Keratinocyte (primary cell): ENCODE results near the gene SIX6. TPM values are rescaled to one million over a fixed set of nuclear protein-coding genes. Genes with fewer than 3 reads are reported as not detected.

Experiments used
- DNase-seq: peaks from one replicate; pipeline ENCODE4 v3.0.0-alpha.2; 2011; ENCODE audit warnings: low read depth, missing footprints, low spot score
- FAIRE-seq: peaks from 2 replicates; lab custom pipeline; 2011; peaks lifted over from hg19 to GRCh38; lab: Jason Lieb, UNC
- H2AFZ ChIP-seq: 2 replicates; pipeline ENCODE4 v1.6.0; 2012; ENCODE audit warnings: low read length, control low read depth, inconsistent platforms; ENCODE audit not compliant: control insufficient read depth
- H3K27ac ChIP-seq: 2 replicates; pipeline ENCODE4 v1.5.1; 2011; ENCODE audit warnings: low read length; ENCODE audit not compliant: control insufficient read depth, insufficient read depth
- H3K27me3 ChIP-seq: 3 replicates; pipeline ENCODE4 v1.6.0; 2011; ENCODE audit warnings: low read length; ENCODE audit not compliant: control insufficient read depth, insufficient read depth; ENCODE audit errors: extremely low read depth
- H3K36me3 ChIP-seq, 2 experiments: 2 replicates in 1 of 2; 3 replicates in 1 of 2; pipeline ENCODE4 v1.5.1; 2011; ENCODE audit warnings: low read length in 2 of 2, mild to moderate bottlenecking in 1 of 2; ENCODE audit not compliant: control insufficient read depth in 2 of 2, insufficient read depth in 2 of 2; ENCODE audit errors: extremely low read depth in 1 of 2
- H3K4me1 ChIP-seq: 3 replicates; pipeline ENCODE4 v1.5.1; 2011; ENCODE audit warnings: low read length; ENCODE audit not compliant: control insufficient read depth, insufficient read depth; ENCODE audit errors: extremely low read depth
- H3K4me2 ChIP-seq: 3 replicates; pipeline ENCODE4 v1.6.0; 2011; ENCODE audit warnings: low read depth, low read length; ENCODE audit not compliant: control insufficient read depth, insufficient read depth; ENCODE audit errors: extremely low read depth
- H3K4me3 ChIP-seq, 3 experiments: fragments of 200-600 bp in 1 of 3; sonication (generic) in 1 of 3; 2 replicates in 2 of 3; 3 replicates in 1 of 3; pipeline ENCODE4 v1.5.1; 2011 to 2016; ENCODE audit warnings: low read length in 3 of 3, mild to moderate bottlenecking in 3 of 3, control low read depth in 2 of 3, inconsistent platforms in 1 of 3, low read depth in 1 of 3, mixed read lengths in 1 of 3, mixed run types in 1 of 3, moderate library complexity in 1 of 3; ENCODE audit not compliant: control insufficient read depth in 2 of 3, insufficient read depth in 2 of 3; ENCODE audit errors: extremely low read depth in 1 of 3
- H3K79me2 ChIP-seq: 2 replicates; pipeline ENCODE4 v1.6.0; 2012; ENCODE audit warnings: low read length; ENCODE audit not compliant: control insufficient read depth, insufficient read depth
- H3K9ac ChIP-seq: 3 replicates; pipeline ENCODE4 v1.6.0; 2011; ENCODE audit warnings: low read length; ENCODE audit not compliant: control insufficient read depth, insufficient read depth; ENCODE audit errors: extremely low read depth
- H3K9me1 ChIP-seq: 3 replicates; pipeline ENCODE4 v1.6.0; 2011; ENCODE audit warnings: low read length; ENCODE audit not compliant: control insufficient read depth, insufficient read depth; ENCODE audit errors: extremely low read depth
- H3K9me3 ChIP-seq: 2 replicates; pipeline ENCODE4 v1.5.1; 2012; ENCODE audit warnings: low read depth, low read length; ENCODE audit not compliant: control insufficient read depth
- H4K20me1 ChIP-seq: 3 replicates; pipeline ENCODE4 v1.6.0; 2011; ENCODE audit warnings: low read length; ENCODE audit not compliant: control insufficient read depth, insufficient read depth; ENCODE audit errors: extremely low read depth
- CTCF ChIP-seq, 3 experiments: IDR thresholded peaks in 1 of 3; conservative IDR thresholded peaks in 1 of 3; optimal IDR thresholded peaks in 1 of 3; 2 replicates in 2 of 3; 3 replicates in 1 of 3; pipeline versions ENCODE3 to v1.5.1; 2011; ENCODE audit warnings: low read length in 3 of 3, mild to moderate bottlenecking in 3 of 3, moderate library complexity in 2 of 3, control low read depth in 1 of 3, inconsistent platforms in 1 of 3; ENCODE audit not compliant: insufficient read depth in 2 of 3; ENCODE audit errors: extremely low read depth in 1 of 3
- EZH2 ChIP-seq: IDR thresholded peaks from one replicate; pipeline ENCODE4 v1.6.1; 2012; ENCODE audit warnings: inconsistent platforms, mild to moderate bottlenecking, low read length, moderate library complexity
- dilution Hi-C: fragments of 300-500 bp; cut with MboI; formaldehyde crosslinking; loops from one replicate; pipeline ENCODE4 v1.7.0; 2020; ENCODE audit warnings: low sequenced_read_pairs; ENCODE audit not compliant: extremely low pct_ligation_motif_present
- polyA plus RNA-seq, 5 experiments: library from polyadenylated mRNA; depleted of rRNA in 3 of 5; stranded (reverse) in 3 of 5; stranded (forward) in 1 of 5; unstranded in 1 of 5; fragments of >200 nt; gene quantifications; 1 replicate in 1 of 5; 2 replicates in 3 of 5; 3 replicates in 1 of 5; pipeline versions ENCODE4 v1.2.1 to v1.2.3, GENCODE V29; 2011 to 2012; ENCODE audit warnings: missing spikeins in 2 of 5, low read depth in 1 of 5, low replicate concordance in 1 of 5

The SIX6 gene
- polyA plus RNA-seq, 1 donor (not counting 4 experiments of a cell fraction or from before 2014, with no cell fraction given), result not detected

GRCh38 chr14:60482743-60483142 is 26.2 kb upstream of the SIX6 start:
- Histone ChIP-seq H4K20me1 (no peaks in the 10 kb centered on the region), H3K9me1 (no peaks in the 10 kb centered on the region), H3K27me3 (peaks cover 23% of the 10 kb centered on the region), H3K27ac (no peak overlapping the region), H3K4me2 (no peak overlapping the region), H2AFZ (no peak overlapping the region), H3K79me2 (no peaks in the 10 kb centered on the region), H3K9me3 (no peaks in the 10 kb centered on the region), H3K36me3 (no peaks in the 10 kb centered on the region), H3K4me1 (no peaks in the 10 kb centered on the region), H3K9ac (no peak overlapping the region), H3K4me3 (no peak overlapping the region)
- dilution Hi-C loops, result no loop called here
- no peak for TF ChIP-seq EZH2
- TF ChIP-seq CTCF (optimal IDR thresholded peaks at IDR 0.05 in 1 of 3, IDR thresholded peaks at IDR 0.05 in 1 of 3, conservative IDR thresholded peaks at IDR 0.05 in 1 of 3; ENCODE audit: extremely low read depth in 1 of 3, insufficient read depth in 2 of 3, low read length in 3 of 3), result no peak
- no peak for FAIRE-seq
- no peak for DNase-seq

- no peak overlapping the region for H3K27ac ChIP-seq
- TF ChIP-seq CTCF (optimal IDR thresholded peaks at IDR 0.05 in 1 of 3, IDR thresholded peaks at IDR 0.05 in 1 of 3, conservative IDR thresholded peaks at IDR 0.05 in 1 of 3; ENCODE audit: extremely low read depth in 1 of 3, insufficient read depth in 2 of 3, low read length in 3 of 3) (no peak), EZH2 (peak; percentile 88)
- H3K4me1 ChIP-seq, result no peaks in the 10 kb centered on the region
- no peaks in the 10 kb centered on the region for H3K36me3 ChIP-seq
- DNase-seq (no peak), FAIRE-seq (no peak)
- no peak overlapping the region for H3K4me3 ChIP-seq
- no peaks in the 10 kb centered on the region for H3K79me2 ChIP-seq
- H3K4me2 ChIP-seq, result no peak overlapping the region
- no peaks in the 10 kb centered on the region for H3K9me3 ChIP-seq
- dilution Hi-C loops, result no loop called here
- no peaks in the 10 kb centered on the region for H3K9me1 ChIP-seq
- no peak overlapping the region for H2AFZ ChIP-seq
- no peaks in the 10 kb centered on the region for H4K20me1 ChIP-seq
- H3K9ac ChIP-seq, result no peak overlapping the region
- H3K27me3 ChIP-seq, result peaks cover 23% of the 10 kb centered on the region
Measured at GRCh38 chr14:60485057-60485597, 23.8 kb upstream of the SIX6 start.
